Stimulated activated CD4-positive, alpha-beta T cell treated with anti-CD3 and anti-CD28 coated beads, Interleukin-4, amount 100 ng/mL, for 48 hours (primary cell): ENCODE results near the gene CENPB.

Source experiments
- DNase-seq, 2 donors: peaks; one replicate each; pipeline ENCODE4 v3.0.0-alpha.2; 2020; ENCODE audit warnings: low read depth in 2 of 2

The CENPB gene

GRCh38 chr20:3788685-3789155 lies 2.2 kb upstream of the CENPB start:
- DNase-seq, result no peak

DNA sequence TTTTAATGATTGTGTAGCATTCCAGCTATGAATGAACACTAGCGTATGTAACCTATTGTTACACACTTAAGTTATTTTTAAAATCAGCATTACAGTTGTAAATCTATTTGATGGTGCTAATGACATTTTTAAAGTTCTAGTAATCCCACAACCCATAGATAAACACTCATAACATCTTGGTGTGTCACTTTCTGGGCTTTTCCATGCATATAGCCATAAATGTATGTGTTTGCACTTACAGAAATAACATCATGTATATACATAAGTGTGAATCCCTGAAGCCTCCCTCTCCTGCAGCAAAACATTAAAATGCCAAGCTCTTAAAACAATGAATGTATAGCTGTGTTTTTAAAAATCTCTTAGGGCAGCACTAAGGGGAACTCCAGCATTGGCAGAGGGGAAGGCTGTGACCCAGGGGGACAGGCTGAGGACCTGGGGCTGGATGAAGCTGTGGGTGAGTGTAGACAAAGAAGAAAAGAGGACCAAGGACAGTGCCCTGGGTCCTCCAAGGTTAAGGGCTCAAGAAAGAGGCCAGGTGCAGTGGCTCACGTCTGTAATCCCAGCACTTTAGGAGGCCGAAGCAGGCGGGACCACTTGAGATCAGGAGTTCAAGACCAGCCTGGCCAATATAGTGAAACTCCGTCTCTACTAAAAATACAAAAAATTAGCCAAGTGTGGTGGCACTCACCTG lies 929 bp upstream of the CENPB start:
- no peak for DNase-seq

DNA sequence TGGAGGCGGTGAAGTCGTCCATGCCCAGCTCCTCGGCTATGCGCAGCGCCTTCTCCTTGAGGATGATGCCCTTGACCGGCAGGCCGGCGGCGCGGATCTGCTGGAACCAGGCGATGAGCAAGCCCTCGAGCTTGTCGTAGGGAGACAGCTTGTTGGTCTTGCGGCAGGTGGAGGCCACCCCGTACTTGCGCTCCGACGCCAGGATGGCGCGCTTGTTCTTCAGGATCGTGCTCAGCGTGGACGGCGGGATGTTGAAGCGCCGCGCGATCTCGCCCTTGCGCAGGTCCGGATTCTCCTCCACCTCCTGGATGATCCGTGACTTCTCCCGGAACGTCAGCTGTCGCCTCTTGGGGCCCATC lies 435 bp downstream of the CENPB start:
- DNase-seq, result no peak

- no peak for DNase-seq
These were observed 1.1 kb downstream of the CENPB start for GRCh38 chr20:3785240-3786125.

DNA sequence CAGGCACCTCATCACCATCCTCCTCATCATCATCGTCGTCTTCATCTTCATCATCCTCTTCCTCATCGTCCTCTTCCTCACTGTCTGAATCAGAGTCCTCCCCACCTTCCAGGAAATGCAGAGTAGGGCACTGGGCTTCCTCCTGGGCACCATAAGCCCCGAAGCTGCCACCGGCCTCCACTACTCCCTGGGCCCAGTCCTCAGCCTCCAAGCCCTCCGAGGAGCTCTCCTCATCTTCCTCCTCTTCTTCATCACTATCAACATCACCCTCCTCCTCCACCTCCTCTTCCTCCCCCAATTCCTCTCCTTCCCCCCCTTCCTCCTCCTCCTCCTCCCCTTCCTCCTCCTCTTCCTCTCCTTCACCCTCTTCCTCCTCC lies 1.7 kb downstream of the CENPB start:
- DNase-seq, result no peak

- no peak for DNase-seq
These were observed 2.2 kb downstream of the CENPB start for GRCh38 chr20:3784216-3784853.

DNA sequence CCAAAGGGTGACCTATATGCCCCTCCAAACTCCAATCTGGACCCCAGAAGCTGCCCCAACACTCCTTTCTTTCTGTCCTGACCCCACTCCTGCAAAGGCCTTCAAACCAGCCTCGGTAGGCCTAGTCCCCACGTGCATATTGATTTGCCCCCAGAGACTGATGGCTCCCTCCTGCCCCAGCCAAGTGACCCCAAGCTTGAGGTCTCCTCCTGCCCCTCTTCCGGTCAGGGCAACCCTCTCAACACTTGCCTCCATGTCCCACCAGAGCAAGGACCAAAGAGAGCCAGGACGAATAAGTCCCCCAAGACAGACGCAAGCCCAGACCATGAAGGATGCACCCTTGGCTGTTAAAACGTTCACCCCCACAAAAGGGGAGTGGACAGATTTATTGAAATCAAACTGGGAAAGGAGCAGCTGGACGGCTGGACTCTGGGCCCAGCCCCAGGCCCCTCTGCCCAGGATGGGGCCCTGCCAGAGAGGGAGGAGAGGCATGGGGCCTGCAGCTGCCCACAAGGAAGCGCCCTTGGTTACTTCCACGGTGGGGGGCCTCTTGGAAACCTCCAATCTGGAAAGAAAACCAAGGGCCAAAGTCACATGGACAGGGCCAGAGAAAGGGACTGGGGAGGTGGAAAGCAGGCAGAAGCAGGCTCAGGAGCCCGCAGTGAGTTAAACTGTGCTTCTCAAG lies 2.9 kb downstream of the CENPB start:
- DNase-seq, result no peak

DNA sequence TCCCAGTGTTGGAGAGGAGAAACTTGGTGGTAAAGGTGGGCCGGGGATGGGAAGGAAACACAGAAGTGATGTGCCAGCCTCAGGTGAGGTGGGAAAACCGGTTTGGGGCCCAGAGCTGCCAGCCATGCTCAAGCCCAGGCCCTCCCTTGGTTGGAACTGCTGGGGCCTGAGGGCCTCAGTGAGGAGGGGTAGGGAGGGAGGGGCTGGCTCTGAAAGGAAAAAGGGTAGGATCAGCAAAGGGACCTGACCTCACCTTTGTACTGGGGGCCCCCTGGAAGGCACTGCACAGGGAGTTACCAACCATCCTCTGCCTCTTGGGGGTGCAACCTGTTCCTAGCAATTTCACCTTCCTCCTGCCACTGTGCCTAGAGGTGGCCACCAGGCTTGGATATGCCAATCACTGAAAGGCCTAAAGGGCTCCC lies 3.5 kb downstream of the CENPB start:
- no peak for DNase-seq

DNA sequence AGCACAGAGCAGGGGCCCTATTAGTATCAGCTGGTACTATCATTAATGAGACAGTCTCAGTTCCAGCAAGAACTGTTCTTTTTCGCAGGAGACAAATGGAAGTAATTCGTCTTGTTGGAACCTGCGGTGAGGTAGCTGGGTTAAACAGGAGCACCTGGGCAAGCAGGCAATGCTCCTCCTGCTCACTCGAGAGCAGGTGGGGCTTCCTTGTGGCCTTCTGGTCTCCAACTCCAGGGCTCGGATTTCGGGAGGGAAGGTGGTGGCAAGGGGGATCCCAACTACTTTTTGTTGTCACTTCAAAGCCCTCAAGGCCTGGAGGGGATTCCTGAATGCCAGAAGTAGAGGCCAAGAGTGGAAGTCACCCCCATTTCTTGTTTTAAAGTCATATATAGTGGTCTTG lies 3.9 kb downstream of the CENPB start:
- DNase-seq, result no peak

DNA sequence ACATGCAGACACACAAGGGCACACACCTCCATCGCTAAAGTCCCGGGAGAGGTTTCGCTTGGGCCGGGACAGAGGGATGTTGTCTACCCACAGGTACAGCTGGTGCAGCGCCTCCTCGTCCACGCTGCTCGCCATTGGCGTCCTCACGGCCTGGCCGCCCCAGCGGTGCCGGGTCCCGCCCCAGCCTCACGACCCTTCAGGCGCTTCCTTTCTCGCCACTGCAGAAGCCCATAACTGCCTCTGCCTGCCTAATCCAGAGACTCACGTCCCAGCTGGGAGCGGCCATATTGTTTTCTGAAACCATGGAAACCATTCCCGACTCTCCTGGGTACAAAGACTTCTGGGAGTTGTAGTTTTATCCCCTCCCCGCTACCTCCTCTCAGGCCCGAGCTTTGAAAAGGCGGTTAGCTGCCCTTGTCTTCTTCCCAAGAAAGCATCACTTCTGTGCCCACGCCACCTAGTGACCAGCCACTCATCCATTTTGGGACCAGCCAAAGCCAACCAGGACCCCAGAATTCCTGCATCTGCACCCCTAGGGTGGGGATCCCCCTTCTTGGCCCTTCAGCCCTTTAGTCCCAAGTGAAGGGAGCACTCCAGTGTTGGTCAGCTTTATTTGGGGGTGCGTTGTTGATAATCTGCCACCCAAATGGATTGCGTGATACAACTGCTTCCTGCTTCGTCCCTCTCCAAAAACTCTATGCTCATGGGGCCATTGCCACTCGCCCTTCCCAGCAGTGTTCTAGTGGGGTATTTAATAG lies 5.2 kb downstream of the CENPB start, which contains the start of gene SPEF1:
SPEF1 (minus strand) TSS at position 296 of the 758 bp plus-strand sequence; CDS start at position 135, 161 bp downstream.
- DNase-seq, result peak in 1 of 2 donors; percentile 37

- DNase-seq, result no peak
These were observed 7.6 kb downstream of the CENPB start for GRCh38 chr20:3778976-3779375.

GRCh38 chr20:3777716-3778629 lies 8.6 kb downstream of the CENPB start:
- DNase-seq, result peak in 1 of 2 donors; percentile 45

DNA sequence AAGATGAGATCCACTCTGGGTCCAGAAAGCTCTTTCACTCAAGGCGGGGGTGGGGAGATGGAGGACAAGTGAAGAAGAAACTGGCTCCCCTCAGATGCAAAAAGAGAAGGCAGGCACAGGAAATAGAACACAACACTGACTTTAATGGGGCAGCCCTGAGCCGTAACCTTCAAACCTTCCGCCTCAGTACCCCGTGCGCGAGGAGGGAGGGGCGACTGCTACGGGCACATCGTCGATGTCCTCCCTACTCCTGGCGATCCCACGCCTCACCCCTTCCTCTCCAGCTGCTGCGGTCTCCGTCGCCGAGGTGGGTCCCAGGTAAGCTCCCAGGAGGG lies 9.2 kb downstream of the CENPB start:
- DNase-seq, result no peak

DNA sequence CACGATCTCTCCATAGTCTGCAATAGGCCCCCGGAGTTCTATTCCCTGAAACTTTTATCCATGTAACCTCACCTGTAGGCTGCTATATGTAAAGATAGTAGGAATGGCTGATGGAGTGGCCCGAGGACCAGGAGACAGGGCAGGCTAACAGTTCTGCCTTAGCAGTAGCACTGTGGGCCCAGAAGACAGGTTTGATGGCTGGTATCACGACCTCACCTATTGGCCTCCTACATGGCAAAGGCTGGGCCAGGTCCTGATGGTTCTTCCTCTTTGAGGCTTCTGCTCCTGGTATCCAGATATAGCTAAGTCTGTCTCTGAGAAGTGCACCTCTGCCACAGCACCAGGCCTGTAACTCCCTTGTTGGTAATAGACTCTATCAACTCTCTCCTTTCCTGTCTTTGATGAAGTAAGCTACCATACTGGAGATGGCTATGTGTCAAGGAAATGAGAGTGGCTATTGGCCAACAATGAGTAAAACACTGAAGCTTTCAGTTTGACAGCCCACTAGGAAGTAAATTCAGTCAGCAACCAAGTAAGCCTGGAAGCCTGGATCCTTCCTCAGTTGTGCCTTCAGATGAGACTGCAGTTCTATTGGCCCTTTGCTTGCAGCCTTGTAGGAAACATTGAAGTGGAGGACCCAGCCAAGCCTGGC lies 11.0 kb downstream of the CENPB start:
- no peak for DNase-seq

- no peak for DNase-seq
These were observed 14.9 kb downstream of the CENPB start for GRCh38 chr20:3771552-3772058.

DNA sequence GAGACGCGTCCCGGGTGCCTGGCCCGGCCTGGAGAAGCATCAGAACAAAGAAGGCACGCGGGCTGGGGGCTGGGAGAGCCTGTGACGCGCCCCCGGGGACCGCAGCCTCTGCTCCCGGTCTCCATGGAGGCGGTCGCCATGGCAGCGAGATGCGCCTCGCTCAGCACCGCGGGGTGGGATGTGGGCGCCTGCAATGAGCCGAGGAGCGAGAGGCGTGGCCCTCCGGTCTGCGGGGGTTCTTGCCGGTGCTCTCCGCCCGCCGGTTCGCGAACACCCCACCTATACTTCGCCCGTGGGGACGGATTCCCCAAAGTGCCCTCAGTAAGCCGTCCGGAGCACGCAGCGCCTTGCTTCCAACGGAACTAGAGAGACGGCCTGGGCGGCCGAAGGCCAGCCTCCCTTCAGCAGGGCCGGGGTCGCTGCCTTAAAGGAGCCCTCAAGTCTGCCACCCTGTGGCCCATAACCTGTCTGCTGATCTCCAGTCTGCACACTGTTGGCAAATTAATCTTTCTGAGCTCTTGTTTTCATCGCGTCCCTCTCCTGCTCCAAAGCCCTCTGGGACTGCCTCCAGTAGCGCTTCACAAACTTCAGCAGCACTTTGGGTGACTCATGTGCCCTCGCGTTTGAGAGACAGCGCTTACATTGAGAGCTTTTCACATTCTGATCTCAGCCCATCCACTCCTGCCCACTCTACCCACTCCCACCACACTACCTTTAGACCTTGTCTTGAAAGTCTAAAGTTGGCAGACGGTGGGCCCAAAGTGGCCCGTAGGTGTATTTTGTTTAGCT lies 18.0 kb downstream of the CENPB start:
- peak; percentile 67 to 77 for DNase-seq

DNA sequence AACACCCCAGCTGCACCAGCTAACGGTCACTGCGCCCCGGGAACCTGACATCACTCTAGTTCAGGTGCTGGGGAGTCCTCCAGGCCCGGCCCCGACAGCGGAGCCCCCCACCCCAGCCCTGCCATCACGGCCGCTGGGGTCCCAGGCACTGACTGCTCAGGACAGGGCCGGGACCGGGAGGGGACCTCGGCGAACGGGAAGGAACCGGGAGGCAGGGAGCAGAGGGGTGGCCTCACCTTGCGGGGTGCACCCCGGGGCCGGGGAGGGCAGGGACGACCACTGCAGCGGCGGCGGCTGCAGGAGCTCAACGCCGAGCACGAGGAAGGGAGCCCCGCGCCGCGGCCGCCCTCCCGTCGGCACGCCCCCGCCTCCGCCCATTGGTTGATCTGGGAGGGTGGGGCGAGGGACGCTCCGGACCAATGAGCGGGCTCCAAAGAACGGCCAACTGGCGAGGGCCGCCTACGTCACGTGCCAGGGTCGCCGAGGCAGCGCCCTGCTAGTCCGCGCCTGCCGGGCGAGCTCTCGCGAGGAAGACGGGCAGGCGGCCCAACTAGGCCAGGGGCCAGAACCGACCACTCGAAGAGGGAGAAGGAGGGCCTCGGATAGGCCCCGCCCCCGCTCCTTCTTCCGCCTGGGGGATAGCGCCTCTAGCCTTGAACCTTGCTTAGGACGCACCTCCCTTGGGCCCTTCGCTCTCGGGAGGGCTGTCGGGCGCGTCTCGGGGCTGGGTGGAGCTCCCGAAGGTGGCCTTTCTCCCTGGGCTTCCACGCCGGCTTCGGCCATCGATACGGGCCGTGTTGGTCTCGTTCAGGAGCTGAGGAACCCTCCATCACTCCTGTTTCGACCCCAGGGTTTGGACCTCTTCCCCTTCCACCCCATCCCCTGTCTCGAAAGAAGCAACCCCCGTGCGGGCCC lies 18.9 kb downstream of the CENPB start, which contains the start of gene ADISSP:
ADISSP (minus strand) TSS at position 327 of the 915 bp plus-strand sequence. CDS start 7,653 bp downstream, outside the sequence.
- DNase-seq, result peak; percentile 97 to 98

GRCh38 chr20:3767110-3767426 lies 19.5 kb downstream of the CENPB start:
- no peak for DNase-seq
